H9 (cell line): ENCODE measurements around the gene NHS. TPM values are rescaled to one million over a fixed set of nuclear protein-coding genes. Genes with fewer than 3 reads are reported as not detected.

Experiments used
- DNase-seq: peaks from one replicate; pipeline ENCODE4 v3.0.0-alpha.2; 2017
- H2AFZ ChIP-seq: one replicate; pipeline ENCODE4 v1.6.1; 2013; ENCODE audit warnings: mild to moderate bottlenecking, low read length, control low read depth, moderate library complexity
- H2AK5ac ChIP-seq: 2 replicates; pipeline ENCODE4 v1.6.1; 2013; ENCODE audit warnings: low read length, control low read depth, mixed read lengths; ENCODE audit not compliant: insufficient read length
- H2BK120ac ChIP-seq: one replicate; pipeline ENCODE4 v1.6.1; 2013; ENCODE audit warnings: low read depth, mild to moderate bottlenecking, low read length, control low read depth, inconsistent platforms; ENCODE audit not compliant: poor library complexity, severe bottlenecking
- H2BK12ac ChIP-seq: 2 replicates; pipeline ENCODE4 v1.6.1; 2013; ENCODE audit warnings: low read length, control low read depth, mixed read lengths, low read depth; ENCODE audit not compliant: insufficient read length
- H2BK15ac ChIP-seq: 2 replicates; pipeline ENCODE4 v1.6.1; 2013; ENCODE audit warnings: low read depth, low read length, control low read depth
- H2BK20ac ChIP-seq: one replicate; pipeline ENCODE4 v1.6.1; 2013; ENCODE audit warnings: low read depth, mild to moderate bottlenecking, low read length, control low read depth, inconsistent platforms; ENCODE audit not compliant: poor library complexity, severe bottlenecking
- H2BK5ac ChIP-seq: 2 replicates; pipeline ENCODE4 v1.6.1; 2013; ENCODE audit warnings: low read length, control low read depth, mixed read lengths; ENCODE audit not compliant: insufficient read length
- H3K14ac ChIP-seq: 2 replicates; pipeline ENCODE4 v1.6.1; 2013; ENCODE audit warnings: low read length, control low read depth; ENCODE audit not compliant: insufficient read depth
- H3K18ac ChIP-seq: 2 replicates; pipeline ENCODE4 v1.6.1; 2013; ENCODE audit warnings: low read depth, mild to moderate bottlenecking, mixed read lengths, low read length, control low read depth; ENCODE audit not compliant: insufficient read length
- H3K23ac ChIP-seq: 2 replicates; pipeline ENCODE4 v1.6.1; 2013; ENCODE audit warnings: low read length, control low read depth, mixed read lengths, low read depth; ENCODE audit not compliant: insufficient read length
- H3K23me2 ChIP-seq: 2 replicates; pipeline ENCODE4 v1.6.1; 2013; ENCODE audit warnings: low read depth, mild to moderate bottlenecking, mixed read lengths, low read length, control low read depth; ENCODE audit not compliant: insufficient read length, poor library complexity, severe bottlenecking
- H3K27ac ChIP-seq: 2 replicates; pipeline ENCODE4 v1.5.1; 2013; ENCODE audit warnings: low read length, control low read depth, mixed read lengths, low read depth; ENCODE audit not compliant: insufficient read length
- H3K27me3 ChIP-seq: 2 replicates; pipeline ENCODE4 v1.6.1; 2013; ENCODE audit warnings: low read length, control low read depth, inconsistent platforms; ENCODE audit not compliant: insufficient read depth
- H3K4ac ChIP-seq: 2 replicates; pipeline ENCODE4 v1.6.1; 2013; ENCODE audit warnings: low read depth, mild to moderate bottlenecking, control low read depth, inconsistent platforms, low read length, moderate library complexity
- H3K4me1 ChIP-seq: 2 replicates; pipeline ENCODE4 v1.6.1; 2013; ENCODE audit warnings: low read length, control low read depth, inconsistent platforms; ENCODE audit not compliant: insufficient read depth
- H3K4me2 ChIP-seq: 2 replicates; pipeline ENCODE4 v1.6.1; 2013; ENCODE audit warnings: low read length, control low read depth, mixed read lengths; ENCODE audit not compliant: insufficient read length, insufficient read depth
- H3K56ac ChIP-seq: 2 replicates; pipeline ENCODE4 v1.6.1; 2013; ENCODE audit warnings: low read depth, mild to moderate bottlenecking, mixed read lengths, low read length, control low read depth; ENCODE audit not compliant: insufficient read length
- H3K79me1 ChIP-seq: 2 replicates; pipeline ENCODE4 v1.6.1; 2013; ENCODE audit warnings: low read depth, mild to moderate bottlenecking, moderate library complexity, low read length, control low read depth, inconsistent platforms; ENCODE audit not compliant: insufficient read depth, poor library complexity, severe bottlenecking
- H3K79me2 ChIP-seq: 2 replicates; pipeline ENCODE4 v1.6.1; 2013; ENCODE audit warnings: low read length, control low read depth, inconsistent platforms; ENCODE audit not compliant: insufficient read depth
- H3K9ac ChIP-seq: 2 replicates; pipeline ENCODE4 v1.6.1; 2013; ENCODE audit warnings: low read length, control low read depth, mixed read lengths; ENCODE audit not compliant: insufficient read length; ENCODE audit errors: extremely low read depth
- H3K9me3 ChIP-seq: one replicate; pipeline ENCODE4 v1.6.1; 2013; ENCODE audit warnings: low read depth, low read length, inconsistent platforms; ENCODE audit not compliant: control insufficient read depth
- H3T11ph ChIP-seq: one replicate; pipeline ENCODE4 v1.6.1; 2013; ENCODE audit warnings: mild to moderate bottlenecking, low read length, control low read depth, inconsistent platforms
- H4K20me1 ChIP-seq: one replicate; pipeline ENCODE4 v1.6.1; 2013; ENCODE audit not compliant: control insufficient read depth, insufficient read length, insufficient read depth
- H4K5ac ChIP-seq: 2 replicates; pipeline ENCODE4 v1.6.1; 2013; ENCODE audit warnings: low read depth, mild to moderate bottlenecking, mixed read lengths, low read length, control low read depth; ENCODE audit not compliant: insufficient read length
- H4K8ac ChIP-seq: replicated peaks from 2 replicates; pipeline ENCODE4 v1.6.1; 2013; ENCODE audit warnings: low read length, control low read depth, mixed read lengths, low read depth; ENCODE audit not compliant: insufficient read length
- H4K91ac ChIP-seq: 2 replicates; pipeline ENCODE4 v1.6.1; 2013; ENCODE audit warnings: low read depth, mild to moderate bottlenecking, moderate library complexity, mixed read lengths, low read length, control low read depth; ENCODE audit not compliant: insufficient read length
- H3K27ac Mint-ChIP-seq, 3 experiments: 2 replicates in 2 of 3; 3 replicates in 1 of 3; pipeline ENCODE4 v1.8.0; 2020 to 2021; ENCODE audit warnings: mixed read lengths in 3 of 3, mild to moderate bottlenecking in 1 of 3, moderate library complexity in 1 of 3
- H3K27me3 Mint-ChIP-seq: 2 replicates; pipeline ENCODE4 v1.8.0; 2021; ENCODE audit warnings: low read depth, mild to moderate bottlenecking, moderate library complexity, mixed read lengths
- H3K36me3 Mint-ChIP-seq, 3 experiments: 2 replicates in 2 of 3; 3 replicates in 1 of 3; pipeline ENCODE4 v1.8.0; 2020 to 2021; ENCODE audit warnings: low read depth in 3 of 3, mixed read lengths in 3 of 3; ENCODE audit not compliant: insufficient read depth in 1 of 3
- H3K4me1 Mint-ChIP-seq, 2 experiments: 2 replicates each; pipeline ENCODE4 v1.8.0; 2020; ENCODE audit warnings: mixed read lengths in 2 of 2
- H3K4me3 Mint-ChIP-seq, 2 experiments: 2 replicates in 1 of 2; 3 replicates in 1 of 2; pipeline ENCODE4 v1.8.0; 2020 to 2021; ENCODE audit warnings: mild to moderate bottlenecking in 2 of 2, mixed read lengths in 2 of 2, moderate library complexity in 1 of 2
- H3K9me3 Mint-ChIP-seq, 2 experiments: 2 replicates in 1 of 2; 3 replicates in 1 of 2; pipeline ENCODE4 v1.8.0; 2020; ENCODE audit warnings: mild to moderate bottlenecking in 2 of 2, mixed read lengths in 2 of 2, moderate library complexity in 1 of 2
- CTCF ChIP-seq: fragments of 200-600 bp; sonication (generic); conservative IDR thresholded peaks from 3 replicates; pipeline ENCODE4 v1.8.0; 2021; ENCODE audit warnings: antibody characterized with exemption, mild to moderate bottlenecking
- WGBS: extraction: QIAGEN DNeasy Blood & Tissue Kit; methylation state at CpG from one replicate; pipeline ENCODE4 v1.1.7; 2013; ENCODE audit warnings: missing lambda C conversion rate, low lambda C conversion rate, mixed read lengths; ENCODE audit not compliant: insufficient read length; ENCODE audit errors: extremely low coverage; 5-methylcytosine and 5-hydroxymethylcytosine counted together
- total RNA-seq: library from RNA; stranded (reverse); gene quantifications from 2 replicates; pipeline ENCODE4 v1.2.1, GENCODE V29; 2021

NHS gene
- total RNA-seq, 1 experiment from 2014 or later = 8.7 TPM

- H3K23me2 ChIP-seq = no peaks in the 10 kb centered on the region
- no peak overlapping the region for H3K4me2 ChIP-seq
- no peak overlapping the region for H2BK15ac ChIP-seq
- no peak overlapping the region for H3K18ac ChIP-seq
- H3K9ac ChIP-seq = no peak overlapping the region
- no peak overlapping the region for H2AK5ac ChIP-seq
- no peak overlapping the region for H2BK120ac ChIP-seq
- H3K79me2 ChIP-seq = no peaks in the 10 kb centered on the region
- H3K79me1 ChIP-seq = no peaks in the 10 kb centered on the region
- no peaks in the 10 kb centered on the region for H3K27me3 ChIP-seq
- H4K8ac ChIP-seq = no peak overlapping the region
- no peaks in the 10 kb centered on the region for H4K20me1 ChIP-seq
- TF ChIP-seq CTCF = no peak
- H3K27ac ChIP-seq = no peak overlapping the region
- H2BK12ac ChIP-seq = no peak overlapping the region
- H2AFZ ChIP-seq = no peak overlapping the region
- H4K91ac ChIP-seq = no peak overlapping the region
- Mint-ChIP-seq H3K9me3 (peaks cover 0 to 6% of the 10 kb centered on the region in 2 experiments; a peak in 3 of 5 replicates), H3K27me3 (peaks cover 3% of the 10 kb centered on the region; the same call in 1 of the 2 replicates), H3K4me3 (no peak overlapping the region), H3K4me1 (peaks cover 15 to 19% of the 10 kb centered on the region in 2 experiments), H3K27ac (no peak overlapping the region), H3K36me3 (no peaks in the 10 kb centered on the region)
- no peaks in the 10 kb centered on the region for H3K9me3 ChIP-seq
- H2BK20ac ChIP-seq = no peak overlapping the region
- H3T11ph ChIP-seq = no peak overlapping the region
- no peak overlapping the region for H3K56ac ChIP-seq
- DNase-seq = no peak
- H3K14ac ChIP-seq = peak overlapping the region; percentile 37; the same call in 1 of the 2 replicates
- no peak overlapping the region for H2BK5ac ChIP-seq
- H3K4me1 ChIP-seq = no peaks in the 10 kb centered on the region
- no peak overlapping the region for H3K23ac ChIP-seq
- no peak overlapping the region for H3K4ac ChIP-seq
- no CpG with 5 or more reads among the region's 2 CpGs for whole genome bisulfite sequencing
- H4K5ac ChIP-seq = no peak overlapping the region
These were observed 120.1 kb downstream of the NHS start for GRCh38 chrX:17495052-17495451.
